Activated naive CD4-positive, alpha-beta T cell (primary cell): ENCODE measurements around the gene FNDC11.

Experiments used
- DNase-seq, 4 experiments: peaks; one replicate each; lab custom pipeline; 2025; lab: John Stamatoyannopoulos, UW

FNDC11 gene

DNA sequence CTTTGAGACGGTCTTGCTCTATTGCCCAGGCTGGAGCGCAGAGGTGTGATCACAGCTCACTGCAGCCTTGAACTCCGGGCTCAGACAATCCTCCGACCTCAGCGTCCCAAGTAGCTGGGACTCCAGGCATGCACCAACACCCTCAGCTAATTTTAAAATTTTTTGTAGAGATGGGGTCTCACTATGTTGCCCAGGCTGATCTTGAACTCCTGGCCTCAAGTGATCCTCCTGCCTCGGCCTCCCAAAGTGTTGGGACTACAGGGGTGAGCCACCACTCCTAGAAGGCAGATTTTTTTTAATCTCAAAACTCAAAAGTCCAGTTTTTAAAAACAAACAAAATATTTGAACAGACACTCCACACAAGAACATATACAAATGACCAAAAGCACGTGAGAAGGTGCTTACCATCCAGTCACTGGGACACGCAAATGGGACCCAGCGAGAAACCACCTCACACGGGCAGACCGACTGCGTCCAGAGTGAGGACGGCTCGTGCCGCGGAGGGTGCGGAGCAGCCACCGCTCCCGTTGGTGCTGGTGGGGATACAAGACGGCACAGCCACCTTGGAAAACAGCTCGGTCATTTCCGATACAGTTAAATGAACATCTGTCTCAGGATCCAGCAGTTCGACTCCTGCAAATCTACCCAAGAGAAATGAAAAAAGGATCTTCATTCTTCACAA, 28.6 kb downstream of the FNDC11 start:
- no peak for DNase-seq

DNA sequence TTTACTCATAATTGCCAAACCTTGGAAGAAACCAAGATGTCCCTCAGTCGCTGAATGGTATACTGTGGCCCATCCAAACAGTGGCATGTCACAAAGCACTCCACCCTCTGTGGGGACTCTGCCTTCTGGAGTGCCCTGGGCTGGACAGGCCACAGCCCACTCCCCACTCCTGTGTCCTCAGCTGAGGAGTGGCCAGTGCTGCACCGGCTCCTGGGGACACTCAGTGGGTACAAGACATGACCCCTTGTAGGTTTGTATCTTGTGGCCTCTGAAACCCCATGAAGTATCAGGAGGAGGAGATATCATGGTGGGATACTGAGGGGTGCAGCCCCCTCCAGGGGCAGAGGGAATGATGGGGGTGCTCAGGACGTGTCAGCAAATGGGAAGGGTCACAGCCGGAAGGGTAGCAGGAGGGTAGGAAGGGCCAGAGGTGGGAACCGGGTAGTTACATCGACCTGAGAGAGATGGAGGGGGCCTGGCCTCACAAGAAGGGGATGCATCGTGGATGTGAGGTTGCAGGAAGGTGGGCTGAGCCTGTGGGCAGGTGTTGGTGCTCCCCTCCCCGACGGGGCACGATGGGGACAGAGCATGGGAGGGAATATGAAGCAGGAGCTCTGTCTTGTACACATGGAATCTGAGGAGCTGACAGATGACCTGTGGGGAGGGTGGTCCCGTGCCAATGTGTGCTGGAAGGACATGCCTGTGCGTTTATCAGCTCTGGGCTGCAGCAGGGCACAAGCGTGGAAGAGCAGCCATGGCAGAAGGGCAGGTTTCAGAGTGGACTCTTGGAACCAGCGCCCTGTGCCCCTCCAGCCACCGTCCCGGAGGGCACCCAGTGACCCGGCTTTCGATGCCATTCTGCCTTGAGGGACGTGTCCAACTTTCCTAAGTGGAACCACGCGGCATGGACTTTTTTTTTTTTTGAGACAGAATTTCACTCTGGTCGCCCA, 31.9 kb downstream of the FNDC11 start:
- DNase-seq = no peak

DNA sequence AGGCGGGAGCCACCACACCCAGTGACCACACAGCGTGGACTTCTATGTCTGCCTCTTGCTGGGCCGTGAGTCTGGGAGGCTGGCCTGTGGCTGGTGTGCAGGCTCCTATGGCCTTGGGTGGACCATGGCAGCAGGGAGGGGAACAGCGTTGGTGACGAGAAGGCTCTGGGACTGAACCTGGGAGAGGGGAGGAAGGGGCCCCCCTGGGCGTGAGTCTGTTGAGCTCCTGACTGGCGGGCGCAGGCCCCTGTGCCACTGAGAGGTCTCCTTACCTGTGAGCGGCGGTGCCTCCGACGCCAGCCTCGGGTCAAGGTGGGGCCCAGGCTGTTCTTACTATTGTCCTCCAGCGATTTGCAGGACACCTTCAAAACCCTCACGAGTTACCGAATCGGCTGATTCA, 32.8 kb downstream of the FNDC11 start:
- no peak for DNase-seq

DNA sequence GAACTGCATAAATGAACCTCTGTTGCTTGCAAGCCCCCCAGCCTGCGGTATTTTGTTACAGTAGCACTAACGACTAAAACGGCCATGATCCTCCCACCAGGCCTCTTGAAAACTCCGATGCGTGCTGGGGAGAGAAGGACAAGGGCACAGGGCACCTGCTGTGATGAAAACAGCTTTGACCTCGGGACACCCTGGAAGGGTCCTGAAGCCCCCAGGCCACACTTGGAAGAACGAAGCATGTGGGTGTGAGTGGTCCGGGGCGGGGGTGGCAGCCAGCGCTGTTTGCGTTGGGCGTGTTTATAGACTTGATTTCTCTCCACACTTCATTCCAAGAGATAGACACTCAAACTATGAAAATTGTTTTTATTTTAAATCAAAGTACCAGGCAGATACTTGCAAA, 33.3 kb downstream of the FNDC11 start:
- DNase-seq = no peak

DNA sequence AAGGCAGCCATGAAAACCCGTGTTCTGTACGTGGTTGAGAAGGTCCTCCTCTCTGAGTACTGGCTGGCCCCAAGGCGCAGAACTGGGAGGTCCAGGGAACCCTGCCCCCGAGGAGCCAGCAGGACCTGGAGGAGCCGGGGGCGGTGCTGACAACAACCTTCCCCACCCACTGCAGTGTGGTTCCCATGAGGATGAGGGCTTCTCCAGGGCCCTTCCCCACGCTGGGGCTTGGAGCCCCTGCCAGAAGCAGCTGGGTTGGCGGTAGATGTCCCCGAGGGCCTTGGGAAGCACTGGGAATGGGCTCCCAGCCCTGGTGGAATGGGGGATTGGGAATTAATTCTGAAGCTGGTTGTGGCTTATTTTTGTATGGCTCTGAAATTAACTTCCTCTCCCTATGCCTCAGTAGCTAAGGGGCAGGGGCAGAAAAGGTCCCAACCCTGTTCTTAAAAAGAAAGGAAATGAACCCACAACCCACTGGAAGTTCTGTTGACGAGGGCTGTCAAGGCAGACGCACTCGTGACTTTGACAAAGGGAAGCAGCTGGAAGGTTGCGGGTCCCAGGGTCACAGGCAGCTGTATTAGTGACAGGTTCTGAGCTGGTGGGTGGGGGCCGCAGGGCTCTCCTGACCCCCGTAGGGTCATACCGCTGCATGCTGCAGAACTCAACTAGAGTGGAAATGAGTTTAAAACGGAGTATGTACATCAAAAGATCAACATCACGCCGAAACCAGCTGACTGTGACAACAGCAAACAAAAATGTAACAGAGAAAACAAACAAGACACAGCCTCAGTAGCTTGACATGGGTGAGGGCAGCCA, 34.0 kb downstream of the FNDC11 start:
- no peak for DNase-seq

DNA sequence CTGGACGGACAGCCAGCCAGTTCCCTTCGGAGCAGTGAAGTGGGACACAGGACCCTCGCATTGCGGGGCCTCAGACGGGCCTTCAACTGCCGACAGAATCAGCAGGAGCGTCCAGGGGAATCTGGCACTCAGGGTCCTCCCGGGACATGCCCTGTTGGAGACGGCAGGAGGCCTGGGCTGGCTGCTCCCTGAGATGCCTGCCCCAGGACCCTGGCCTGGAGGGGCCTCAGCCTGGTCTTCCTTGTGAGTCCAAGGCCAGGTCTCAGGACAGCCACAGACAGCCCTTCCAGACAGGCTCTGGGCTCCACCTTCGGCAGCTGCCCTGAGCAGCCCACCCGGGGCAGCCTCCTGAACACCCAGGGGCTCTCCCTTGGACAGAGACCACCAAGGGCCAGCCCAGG, 34.7 kb downstream of the FNDC11 start:
- DNase-seq = no peak

DNA sequence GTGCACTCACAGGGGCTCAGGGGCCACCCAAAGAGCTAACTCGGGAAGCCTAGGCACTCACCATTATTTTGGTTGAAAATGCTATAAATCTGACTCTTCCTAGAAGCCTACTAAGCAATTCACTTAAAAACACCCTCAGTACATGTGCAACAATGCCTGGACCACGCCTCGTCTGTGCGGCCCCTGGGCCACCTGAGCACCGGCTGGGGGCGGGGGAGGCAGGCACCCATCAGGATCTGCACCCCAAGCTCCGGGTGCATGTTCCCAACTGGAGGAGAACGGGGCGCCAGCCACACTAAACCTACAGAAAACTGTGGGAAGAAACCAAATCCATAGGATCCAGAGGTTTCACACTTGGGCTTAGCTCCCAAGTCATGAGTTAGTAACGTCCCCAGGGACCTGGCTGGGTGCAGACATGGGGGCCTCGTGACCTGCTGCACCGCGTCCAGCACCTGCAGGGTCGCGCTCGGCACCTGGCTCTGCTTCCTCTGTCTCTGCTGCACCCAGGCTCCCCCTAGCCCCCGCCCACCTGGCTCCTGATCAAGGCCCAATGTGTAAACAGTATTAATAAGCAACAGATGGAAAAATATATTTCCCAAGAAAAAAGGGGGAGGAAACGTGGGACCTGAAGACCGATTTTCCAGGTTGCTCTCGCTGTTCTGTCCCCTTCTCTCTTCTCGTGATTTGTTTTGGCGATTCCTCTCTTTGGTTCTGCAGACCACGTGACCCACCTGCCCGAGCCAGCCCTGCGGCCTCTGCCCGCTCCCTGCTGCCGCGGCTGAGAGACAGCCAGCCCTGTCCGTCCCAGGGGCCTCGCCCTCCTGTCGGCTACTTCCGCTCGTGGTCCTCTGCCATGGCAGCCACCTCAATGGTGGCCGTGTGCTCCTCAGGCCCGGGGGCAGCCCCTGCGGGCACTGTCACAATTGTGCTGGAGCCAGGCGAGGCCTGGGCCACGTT, 35.6 kb downstream of the FNDC11 start:
- no peak for DNase-seq

DNA sequence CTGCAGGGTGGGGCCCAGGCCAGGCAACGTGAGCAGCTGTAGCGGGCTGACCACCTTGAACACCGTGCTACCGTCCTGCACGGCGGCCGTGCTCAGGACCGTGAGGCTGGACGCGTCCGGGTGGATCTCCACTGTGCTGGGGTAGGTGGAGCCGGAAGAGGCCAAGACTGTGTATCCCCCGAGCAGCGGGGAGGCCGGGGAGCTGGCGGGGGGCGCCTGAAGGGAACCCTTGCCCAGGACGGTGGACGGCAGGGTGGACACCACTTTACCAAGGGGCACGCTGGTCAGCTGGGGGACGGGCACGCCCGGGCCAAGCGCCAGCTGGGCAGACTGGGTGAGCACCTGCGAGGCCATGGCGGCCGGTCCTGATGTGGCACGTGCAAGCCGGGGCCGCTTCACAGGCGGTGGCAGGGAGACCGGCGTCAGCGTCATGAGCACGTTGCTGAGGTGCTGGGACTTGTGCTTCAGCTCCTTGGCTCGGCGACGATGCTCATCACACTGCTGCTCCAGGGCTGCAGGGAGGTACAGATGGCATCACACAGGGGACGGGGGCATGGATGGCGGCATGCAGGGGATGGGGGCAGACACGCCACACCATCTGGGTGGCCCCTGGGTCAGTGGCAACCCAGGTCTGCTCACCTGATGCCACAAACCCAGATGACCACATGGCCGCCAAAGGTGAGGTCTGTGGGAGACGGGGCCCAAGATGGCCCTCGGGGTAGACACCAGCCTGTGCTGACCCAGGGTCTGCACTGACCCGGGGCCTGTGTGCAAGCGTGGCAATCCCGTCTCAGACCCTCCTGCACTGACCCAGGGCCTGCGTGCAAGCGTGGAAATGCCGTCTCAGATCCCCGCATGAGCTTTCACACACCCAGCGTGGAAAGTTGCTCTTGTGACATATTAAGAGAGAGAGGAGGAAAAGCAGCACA, 36.5 kb downstream of the FNDC11 start:
- no peak for DNase-seq

DNA sequence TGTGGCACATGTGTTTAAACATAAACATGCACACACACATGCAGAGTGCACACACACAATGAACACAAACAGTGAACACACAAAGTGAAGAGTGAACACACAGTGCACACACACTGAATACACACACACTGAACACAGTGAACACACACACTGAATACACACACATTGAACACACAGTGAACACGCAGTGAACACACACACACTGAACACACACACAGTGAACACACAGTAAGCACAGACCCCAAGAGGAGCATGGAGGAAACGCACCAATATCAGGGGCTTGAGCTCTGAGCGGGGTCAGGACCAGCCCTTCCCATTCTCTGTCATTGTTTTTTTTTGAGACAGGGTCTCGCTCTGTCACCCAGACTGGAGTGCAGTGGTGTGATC, 37.2 kb downstream of the FNDC11 start:
- DNase-seq = no peak

DNA sequence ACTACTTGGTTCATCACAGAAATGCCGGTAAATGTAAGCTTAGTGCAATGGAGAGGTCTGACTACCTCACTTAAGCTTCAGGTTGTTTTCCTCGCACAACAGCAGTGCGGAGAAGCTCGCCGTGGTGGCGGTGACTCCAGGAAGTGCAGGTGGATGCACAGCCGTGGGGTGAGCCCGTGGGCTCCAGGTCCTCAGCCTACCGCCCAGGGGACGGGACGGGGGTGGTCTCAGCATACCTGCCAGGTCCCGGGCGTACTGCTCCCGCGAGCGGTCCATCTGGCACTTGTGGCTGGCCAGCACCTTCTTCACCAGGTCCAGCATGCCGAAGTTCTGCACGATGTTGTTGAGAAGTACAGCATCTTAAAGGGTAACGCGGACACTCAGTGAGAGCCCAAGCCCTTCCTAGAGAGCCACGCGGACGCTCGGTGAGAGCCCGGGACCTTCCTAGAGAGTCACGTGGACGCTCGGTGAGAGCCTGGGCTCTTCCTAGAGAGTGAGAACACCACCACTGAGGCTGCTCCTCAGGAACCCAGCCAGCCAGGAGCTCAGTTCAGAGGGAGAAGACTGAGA, 37.9 kb downstream of the FNDC11 start:
- no peak for DNase-seq

DNA sequence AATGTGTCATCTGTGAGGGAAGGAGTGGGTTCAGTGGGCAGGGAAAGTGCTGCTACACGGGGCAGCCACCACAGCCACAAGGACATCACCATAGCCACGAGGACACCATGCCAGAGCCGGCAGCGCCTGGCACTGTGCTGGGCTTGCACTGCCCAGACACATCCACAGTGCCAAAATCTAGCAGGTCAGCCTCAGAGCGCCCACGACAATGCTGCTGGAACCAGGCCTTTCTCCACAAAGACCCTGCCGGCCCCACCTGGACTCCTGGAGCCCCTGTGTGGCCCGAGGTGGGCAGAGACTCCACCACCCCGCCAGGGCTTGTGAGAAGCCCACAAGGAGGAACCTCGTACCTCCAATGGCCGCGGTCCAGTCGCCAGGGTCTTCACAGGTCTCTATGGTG, 38.7 kb downstream of the FNDC11 start:
- DNase-seq = no peak

DNA sequence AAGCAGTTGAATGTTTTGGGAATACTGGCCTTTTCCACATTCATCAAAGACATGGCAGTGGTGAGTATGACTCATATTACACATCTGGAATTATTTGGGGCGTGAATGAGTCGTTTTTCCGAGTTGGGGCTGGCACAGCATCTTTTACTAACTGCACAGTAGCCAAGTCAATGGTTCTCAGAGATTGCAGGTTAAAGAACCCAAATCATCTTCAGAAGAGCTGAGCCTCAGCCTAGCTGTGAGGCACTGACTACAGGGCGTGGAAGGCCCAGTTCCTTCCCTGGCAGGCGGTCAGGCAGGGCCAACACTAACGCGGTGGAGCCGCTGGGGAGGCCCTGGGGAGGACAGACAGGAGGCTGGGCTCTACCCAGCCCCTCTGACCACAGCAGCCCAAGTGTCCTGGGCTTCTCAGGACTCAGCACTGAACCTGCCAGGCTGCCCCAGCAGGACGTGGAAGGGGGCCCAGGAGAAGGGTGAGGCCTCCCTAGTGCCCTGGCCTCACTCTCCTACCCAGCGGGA, 40.1 kb downstream of the FNDC11 start:
- no peak for DNase-seq

DNA sequence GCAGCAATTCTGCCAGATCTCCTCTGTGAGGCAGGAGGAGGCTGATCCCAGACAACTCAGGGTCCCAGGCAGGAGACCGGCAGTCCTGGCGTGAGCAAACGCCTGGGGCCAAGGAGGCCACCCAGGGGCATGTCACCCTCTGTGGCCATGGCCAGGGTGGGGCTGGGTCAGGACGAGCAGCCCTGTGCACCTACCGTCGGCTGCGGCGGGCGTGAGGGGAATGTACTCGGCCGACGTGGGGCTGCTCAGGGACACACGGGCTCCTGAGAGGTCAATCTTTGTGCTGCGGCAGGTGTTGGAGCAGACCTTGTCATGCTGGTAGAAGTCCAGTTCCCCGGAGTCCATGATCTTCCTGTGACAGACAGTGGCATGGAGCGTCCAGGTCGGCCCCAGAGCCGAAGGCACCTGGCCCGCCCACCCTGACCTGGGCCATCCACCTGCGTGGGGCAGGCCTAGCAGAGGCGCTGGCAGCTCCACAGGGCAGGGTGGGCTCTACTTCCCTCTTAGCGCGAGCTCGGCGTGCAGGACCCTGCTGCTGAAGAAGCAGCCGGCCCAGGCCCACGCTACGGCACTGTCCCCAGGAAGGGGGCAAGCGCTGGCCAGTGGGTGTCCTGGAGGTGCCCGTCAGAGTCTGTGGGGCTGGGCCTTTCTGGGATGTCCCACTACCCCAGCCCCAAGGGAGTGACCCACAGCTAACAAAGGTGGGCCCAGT, 41.6 kb downstream of the FNDC11 start:
- no peak for DNase-seq

DNA sequence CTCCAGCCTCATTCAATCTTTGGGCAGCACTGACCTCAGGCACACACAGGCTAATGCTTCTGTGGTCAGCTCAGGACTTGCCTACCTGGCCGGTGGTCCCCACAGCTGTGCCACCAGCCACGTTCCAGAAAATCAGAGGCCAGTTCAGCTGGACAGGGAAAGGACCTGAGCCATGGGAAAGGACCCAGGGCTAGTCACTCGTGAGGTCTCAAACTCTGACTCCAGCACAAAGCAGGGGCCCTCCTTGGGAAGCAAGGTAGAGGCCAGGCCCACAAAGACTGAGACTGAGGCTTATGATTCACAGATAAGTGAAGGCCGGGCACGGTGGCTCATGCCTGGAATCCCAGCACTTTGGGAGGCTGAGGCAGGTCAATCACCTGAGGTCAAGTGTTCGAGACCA, 42.5 kb downstream of the FNDC11 start:
- DNase-seq = no peak

DNA sequence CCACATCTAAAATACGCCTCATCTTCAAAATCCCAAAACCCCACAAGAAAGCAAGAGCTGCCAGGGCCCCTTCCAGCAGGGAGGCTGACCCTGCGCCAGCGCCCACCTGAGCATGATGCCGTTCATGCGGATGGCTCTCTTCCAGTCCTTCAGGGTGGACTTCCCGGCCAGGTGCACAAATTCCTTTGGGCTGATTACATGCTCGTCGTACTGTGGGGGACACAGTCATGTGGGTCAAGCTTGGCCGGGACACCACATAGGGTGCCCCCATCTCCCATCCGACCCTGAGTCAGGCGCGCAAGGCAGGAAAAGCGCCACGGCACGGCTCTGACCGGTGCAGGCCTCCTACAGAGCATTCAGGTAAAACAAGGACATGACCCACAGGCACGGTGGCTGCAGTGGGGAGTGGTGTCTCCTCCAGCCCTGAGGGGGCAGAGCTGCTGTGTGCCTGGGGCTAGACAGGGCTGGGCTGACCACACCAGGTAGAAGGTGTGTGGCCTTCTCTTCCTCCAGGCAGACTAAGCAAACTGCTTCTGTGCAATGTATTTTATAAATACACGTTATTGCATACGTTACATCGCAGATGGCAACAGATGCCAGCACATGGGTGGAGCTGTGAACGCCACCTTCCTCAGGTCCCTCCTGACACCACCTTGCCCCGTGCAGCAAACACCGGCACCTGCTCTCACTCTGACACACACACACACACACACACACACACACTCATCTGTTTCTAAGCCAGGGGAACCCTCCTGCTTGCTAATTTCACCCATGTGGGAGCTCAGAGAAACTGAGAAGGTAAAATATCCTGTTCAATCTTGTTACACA, 43.9 kb downstream of the FNDC11 start:
- DNase-seq = no peak

DNA sequence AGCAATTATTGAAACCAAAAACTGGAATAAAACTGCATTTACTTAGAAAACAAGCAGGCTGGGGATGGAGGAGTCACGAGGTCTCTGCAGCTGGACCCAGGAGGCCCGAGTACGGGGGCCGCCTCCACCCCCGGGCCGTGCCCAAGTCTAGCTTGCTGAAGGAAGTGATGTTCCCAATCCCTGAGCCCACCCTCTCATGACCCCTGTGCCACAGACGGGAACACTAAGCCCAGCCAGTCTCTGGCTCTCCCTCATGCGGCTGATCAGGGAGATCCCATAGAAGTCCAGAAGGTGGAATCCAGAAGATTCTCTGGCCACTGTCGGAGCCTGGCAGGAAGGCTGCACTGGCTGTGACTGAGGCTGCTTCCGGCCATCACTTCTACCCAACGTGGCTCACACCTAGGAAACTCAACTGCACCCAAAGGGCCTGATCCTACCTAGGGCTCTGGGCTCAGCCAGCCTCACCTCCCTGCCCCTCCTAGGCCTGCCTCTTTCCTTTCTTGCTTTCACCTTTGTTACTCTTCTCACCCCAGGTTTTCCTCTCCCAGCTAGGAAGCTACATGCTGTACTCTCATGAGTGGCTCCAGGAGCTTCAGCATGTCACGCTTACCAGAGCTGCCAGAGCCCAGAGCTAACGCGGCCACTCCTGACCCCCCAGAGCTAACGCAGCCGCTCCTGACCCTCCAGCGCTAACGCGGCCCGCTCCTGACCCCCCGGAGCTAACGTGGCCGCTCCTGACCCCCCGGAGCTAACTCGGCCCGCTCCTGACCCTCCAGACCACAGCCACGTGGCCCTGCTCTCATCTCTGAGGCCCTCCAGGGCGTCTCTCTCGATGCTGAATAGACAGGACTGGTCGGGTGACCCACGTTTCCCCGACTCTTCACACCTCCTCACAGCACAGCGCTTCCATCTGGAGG, 44.8 kb downstream of the FNDC11 start:
- DNase-seq = no peak
